T-cell (primary cell): Measurements from ENCODE around the gene KLHL25. TPM values are rescaled to one million over a fixed set of nuclear protein-coding genes. Genes with fewer than 3 reads are reported as not detected.

Source experiments
- ATAC-seq, 4 experiments: fragments of 200-7000 bp in 3 of 4; fragments of 150-1000 bp in 1 of 4; cut with Tn5 transposase; replicated peaks in 1 of 4; 1 replicate in 3 of 4; 2 replicates in 1 of 4; pipeline ENCODE4 v1.10.0; 2021; ENCODE audit warnings: moderate library complexity in 3 of 4, mild to moderate bottlenecking in 2 of 4, moderate number of reproducible peaks in 1 of 4
- CTCF ChIA-PET, 2 donors: fragments of 300-600 bp; sonication (Branson Sonifier 250); formaldehyde crosslinking; loops; one replicate each; lab custom pipeline; 2022; ENCODE audit warnings: antibody characterized with exemption in 2 of 2; lab: Charles Lee
- POLR2A ChIA-PET, 2 donors: fragments of 300-600 bp; sonication (Branson Sonifier 250); formaldehyde crosslinking; loops; one replicate each; lab custom pipeline; 2022; ENCODE audit warnings: antibody characterized with exemption in 2 of 2; lab: Charles Lee
- DNase-seq, 35 experiments: peaks; one replicate each; pipeline versions ENCODE4 v3.0.0 to v3.0.0-alpha.2; 2013 to 2023
- H3K27ac ChIP-seq: one replicate; pipeline ENCODE4 v1.5.1; 2013; ENCODE audit warnings: low read length
- H3K27me3 ChIP-seq, 2 experiments: replicated peaks in 1 of 2; 1 replicate in 1 of 2; 2 replicates in 1 of 2; pipeline versions ENCODE4 v1.6.1 to v1.7.0; 2013; ENCODE audit warnings: low read length in 1 of 2, mixed read lengths in 1 of 2; ENCODE audit not compliant: control insufficient read depth in 2 of 2, insufficient read depth in 2 of 2; ENCODE audit errors: extremely low read depth in 1 of 2
- H3K36me3 ChIP-seq, 2 donors: 1 replicate in 1 of 2; 2 replicates in 1 of 2; pipeline versions ENCODE4 v1.6.1 to v1.7.0; 2013; ENCODE audit warnings: low read length in 1 of 2; ENCODE audit not compliant: control insufficient read depth in 2 of 2, insufficient read depth in 1 of 2; ENCODE audit errors: extremely low read depth in 1 of 2
- H3K4me1 ChIP-seq, 2 experiments: 1 replicate in 1 of 2; 2 replicates in 1 of 2; pipeline versions ENCODE4 v1.6.1 to v1.7.0; 2013; ENCODE audit warnings: low read length in 2 of 2, mixed read lengths in 1 of 2; ENCODE audit not compliant: insufficient read depth in 2 of 2, control insufficient read depth in 1 of 2; ENCODE audit errors: extremely low read depth in 1 of 2
- H3K4me3 ChIP-seq, 2 donors: 1 replicate in 1 of 2; 2 replicates in 1 of 2; pipeline versions ENCODE4 v1.5.1 to v1.7.0; 2013; ENCODE audit warnings: mild to moderate bottlenecking in 2 of 2, low read length in 1 of 2, moderate library complexity in 1 of 2; ENCODE audit not compliant: control insufficient read depth in 1 of 2; ENCODE audit errors: extremely low read depth in 1 of 2
- H3K9me3 ChIP-seq: 2 replicates; pipeline ENCODE4 v1.7.0; 2013
- H3K27ac Mint-ChIP-seq, 2 donors: one replicate each; pipeline ENCODE4 v1.8.0; 2020 to 2021; ENCODE audit warnings: mild to moderate bottlenecking in 2 of 2, mixed read lengths in 2 of 2
- H3K27me3 Mint-ChIP-seq, 2 donors: one replicate each; pipeline ENCODE4 v1.8.0; 2021 to 2022; ENCODE audit warnings: mixed read lengths in 2 of 2
- H3K36me3 Mint-ChIP-seq: one replicate; pipeline ENCODE4 v1.8.0; 2021; ENCODE audit warnings: mixed read lengths
- H3K4me1 Mint-ChIP-seq, 3 donors: one replicate each; pipeline ENCODE4 v1.8.0; 2020 to 2022; ENCODE audit warnings: mixed read lengths in 3 of 3, mild to moderate bottlenecking in 1 of 3
- H3K4me3 Mint-ChIP-seq, 3 donors: one replicate each; pipeline ENCODE4 v1.8.0; 2020 to 2022; ENCODE audit warnings: mild to moderate bottlenecking in 3 of 3, mixed read lengths in 3 of 3, moderate library complexity in 3 of 3
- H3K9me3 Mint-ChIP-seq, 3 donors: one replicate each; pipeline ENCODE4 v1.8.0; 2020 to 2022; ENCODE audit warnings: mixed read lengths in 3 of 3
- WGBS: methylation state at CpG from one replicate; pipeline ENCODE4 v1.1.5; 2013; ENCODE audit warnings: missing lambda C conversion rate; ENCODE audit not compliant: insufficient coverage; 5-methylcytosine and 5-hydroxymethylcytosine counted together
- total RNA-seq, 35 experiments: library from RNA in 6 of 35; stranded (reverse) in 6 of 35; fragments of 120-200 nt in 1 of 35; gene quantifications; one replicate each; pipeline versions ENCODE4 v1.2.1 to v1.2.4 and lab custom pipeline; 2013 to 2026

KLHL25 gene
- total RNA-seq, 5 donors from 2014 or later (not counting 1 experiment from before 2014, with no cell fraction given), result 7.9 to 16.7 (median 13.6) TPM

- WGBS, result 71% methylated on average over 4 of the region's 8 CpGs
- H3K27me3 Mint-ChIP-seq, result no peaks in the 10 kb centered on the region
- H3K36me3 Mint-ChIP-seq, result peaks cover 10% of the 10 kb centered on the region
- no peaks in the 10 kb centered on the region for H3K9me3 Mint-ChIP-seq
- no peak overlapping the region for H3K27ac Mint-ChIP-seq
- Histone ChIP-seq H3K27me3 (no peaks in the 10 kb centered on the region), H3K4me3 (no peak overlapping the region), H3K9me3 (no peaks in the 10 kb centered on the region), H3K36me3 (no peaks in the 10 kb centered on the region), H3K4me1 (peaks cover 10 to 21% of the 10 kb centered on the region in 2 experiments), H3K27ac (no peak overlapping the region)
- H3K4me3 Mint-ChIP-seq, result no peak overlapping the region
- ATAC-seq, result no peak
- DNase-seq, result no peak
- ChIA-PET POLR2A (no interaction called here), CTCF (no interaction called here)
- H3K4me1 Mint-ChIP-seq, result peaks cover 49 to 58% (median 51%) of the 10 kb centered on the region in 3 donors
These were observed 14.3 kb downstream of the KLHL25 start for GRCh38 chr15:85780225-85780985.

GRCh38 chr15:85779249-85779648, 15.5 kb downstream of the KLHL25 start:
- Histone ChIP-seq H3K27me3 (no peaks in the 10 kb centered on the region), H3K4me1 (peaks cover 4 to 12% of the 10 kb centered on the region in 2 experiments), H3K36me3 (no peaks in the 10 kb centered on the region), H3K9me3 (no peaks in the 10 kb centered on the region), H3K27ac (no peak overlapping the region), H3K4me3 (no peak overlapping the region)
- H3K4me3 Mint-ChIP-seq, result no peak overlapping the region
- peaks cover 10% of the 10 kb centered on the region for H3K36me3 Mint-ChIP-seq
- no CpG with 5 or more reads among the region's 1 CpG for WGBS
- DNase-seq (no peak), ATAC-seq (no peak)
- H3K4me1 Mint-ChIP-seq, result peaks cover 41 to 48% (median 45%) of the 10 kb centered on the region in 3 donors
- CTCF ChIA-PET, result interaction anchor here in 1 of 2 donors (0.6 kb wide), 1 partner anchor 84 kb away, joined by 3 read pairs; no protein-coding TSS in a partner anchor
- no peaks in the 10 kb centered on the region for H3K27me3 Mint-ChIP-seq
- H3K9me3 Mint-ChIP-seq, result no peaks in the 10 kb centered on the region
- POLR2A ChIA-PET, result no interaction called here
- no peak overlapping the region for H3K27ac Mint-ChIP-seq

GRCh38 chr15:85778107-85778776, 16.5 kb downstream of the KLHL25 start:
- ATAC-seq, result no peak
- H3K27me3 Mint-ChIP-seq, result no peaks in the 10 kb centered on the region
- no peak for DNase-seq
- Histone ChIP-seq H3K36me3 (no peaks in the 10 kb centered on the region), H3K4me3 (no peak overlapping the region), H3K4me1 (peaks cover 0 to 5% of the 10 kb centered on the region in 2 experiments), H3K27ac (no peak overlapping the region), H3K9me3 (no peaks in the 10 kb centered on the region), H3K27me3 (no peaks in the 10 kb centered on the region)
- POLR2A ChIA-PET, result interaction anchor here (0.6 kb wide), 2 partner anchors 40 to 46 kb away, joined by 3 to 4 read pairs; no protein-coding TSS in a partner anchor
- no peak overlapping the region for H3K4me3 Mint-ChIP-seq
- H3K27ac Mint-ChIP-seq, result no peak overlapping the region
- peaks cover 39 to 45% (median 43%) of the 10 kb centered on the region in 3 donors for H3K4me1 Mint-ChIP-seq
- 86% methylated on average over 9 of the region's 10 CpGs for whole genome bisulfite sequencing
- CTCF ChIA-PET, result no interaction called here
- H3K9me3 Mint-ChIP-seq, result no peaks in the 10 kb centered on the region
- H3K36me3 Mint-ChIP-seq, result peaks cover 10% of the 10 kb centered on the region

- Histone ChIP-seq H3K27me3 (no peaks in the 10 kb centered on the region), H3K36me3 (no peaks in the 10 kb centered on the region), H3K4me1 (peaks cover 0 to 5% of the 10 kb centered on the region in 2 experiments), H3K4me3 (no peak overlapping the region), H3K27ac (no peak overlapping the region), H3K9me3 (no peaks in the 10 kb centered on the region)
- ChIA-PET POLR2A (interaction anchor here in 1 of 2 donors (0.6 kb wide), 1 partner anchor 39 kb away, joined by 3 read pairs; no protein-coding TSS in a partner anchor), CTCF (no interaction called here)
- H3K9me3 Mint-ChIP-seq, result no peaks in the 10 kb centered on the region
- H3K4me1 Mint-ChIP-seq, result peaks cover 40 to 47% (median 45%) of the 10 kb centered on the region in 3 donors
- H3K4me3 Mint-ChIP-seq, result no peak overlapping the region
- 91% methylated on average over 10 of the region's 18 CpGs for WGBS
- no peaks in the 10 kb centered on the region for H3K27me3 Mint-ChIP-seq
- H3K27ac Mint-ChIP-seq, result no peak overlapping the region
- DNase-seq (no peak), ATAC-seq (no peak)
- H3K36me3 Mint-ChIP-seq, result peaks cover 10% of the 10 kb centered on the region
These were observed 17.2 kb downstream of the KLHL25 start for GRCh38 chr15:85777250-85778106.

GRCh38 chr15:85773970-85774369, 20.8 kb downstream of the KLHL25 start:
- Histone ChIP-seq H3K4me1 (peaks cover 0 to 5% of the 10 kb centered on the region in 2 experiments), H3K9me3 (no peaks in the 10 kb centered on the region), H3K27ac (no peak overlapping the region), H3K4me3 (no peak overlapping the region), H3K27me3 (no peaks in the 10 kb centered on the region), H3K36me3 (peaks cover 0 to 5% of the 10 kb centered on the region in 2 donors)
- peaks cover 15 to 34% (median 29%) of the 10 kb centered on the region in 3 donors for H3K4me1 Mint-ChIP-seq
- no peaks in the 10 kb centered on the region for H3K9me3 Mint-ChIP-seq
- no peak overlapping the region for H3K4me3 Mint-ChIP-seq
- no peaks in the 10 kb centered on the region for H3K27me3 Mint-ChIP-seq
- H3K27ac Mint-ChIP-seq, result no peak overlapping the region
- DNase-seq, result no peak
- POLR2A ChIA-PET, result no interaction called here
- CTCF ChIA-PET, result interaction anchor here in 1 of 2 donors (0.7 kb wide), 1 partner anchor 17 kb away, joined by 3 read pairs; no protein-coding TSS in a partner anchor
- ATAC-seq, result no peak
- WGBS, result 95% methylated on average over 7 of the region's 10 CpGs
- H3K36me3 Mint-ChIP-seq, result peaks cover 12% of the 10 kb centered on the region

GRCh38 chr15:85773249-85773648, 21.5 kb downstream of the KLHL25 start:
- Histone ChIP-seq H3K4me1 (peaks cover 0 to 5% of the 10 kb centered on the region in 2 experiments), H3K36me3 (peaks cover 0 to 9% of the 10 kb centered on the region in 2 donors), H3K4me3 (no peak overlapping the region), H3K9me3 (no peaks in the 10 kb centered on the region), H3K27ac (no peak overlapping the region), H3K27me3 (no peaks in the 10 kb centered on the region)
- 97% methylated on average over 8 of the region's 12 CpGs for whole genome bisulfite sequencing
- Mint-ChIP-seq H3K4me1 (peaks cover 14 to 34% (median 25%) of the 10 kb centered on the region in 3 donors), H3K4me3 (no peak overlapping the region), H3K9me3 (no peaks in the 10 kb centered on the region), H3K36me3 (peaks cover 19% of the 10 kb centered on the region), H3K27me3 (no peaks in the 10 kb centered on the region), H3K27ac (no peak overlapping the region)
- DNase-seq, result no peak
- no peak for ATAC-seq
- ChIA-PET POLR2A (no interaction called here), CTCF (no interaction called here)
